HEK293T (cell line): Measurements from ENCODE around the gene CAPN9.

Experiments used
- CTCF ChIA-PET: fragments of 350-600 bp; formaldehyde crosslinking; extraction: SDS; loops from one replicate; lab custom pipeline; 2021; ENCODE audit warnings: antibody characterized with exemption, inconsistent platforms; lab: Yijun Ruan, JAX
- POLR2A ChIA-PET: fragments of 350-600 bp; formaldehyde crosslinking; extraction: SDS; loops from one replicate; lab custom pipeline; 2020; ENCODE audit warnings: antibody characterized with exemption, inconsistent platforms; lab: Yijun Ruan, JAX
- DNase-seq: peaks from one replicate; pipeline ENCODE4 v3.0.0; 2012; ENCODE audit warnings: mixed read lengths; ENCODE audit errors: extremely low spot score
- ARNT ChIP-seq: fragments of 450-650 bp; IDR thresholded peaks from 2 replicates; pipeline ENCODE4 v1.6.1; 2017; ENCODE audit warnings: mild to moderate bottlenecking
- BHLHE40 ChIP-seq: fragments of 450-650 bp; IDR thresholded peaks from 2 replicates; pipeline ENCODE4 v1.6.1; 2016; ENCODE audit warnings: mild to moderate bottlenecking, moderate library complexity, borderline replicate concordance
- CTBP1 ChIP-seq: fragments of 450-650 bp; IDR thresholded peaks from 2 replicates; pipeline ENCODE4 v1.6.1; 2016; ENCODE audit warnings: borderline replicate concordance
- ELF4 ChIP-seq: fragments of 450-650 bp; IDR thresholded peaks from 2 replicates; pipeline ENCODE4 v1.6.1; 2017; ENCODE audit warnings: antibody characterized with exemption
- FOXA1 ChIP-seq: fragments of 450-650 bp; IDR thresholded peaks from 2 replicates; pipeline ENCODE4 v1.6.1; 2016; ENCODE audit warnings: mild to moderate bottlenecking
- FOXK2 ChIP-seq: fragments of 450-650 bp; IDR thresholded peaks from 2 replicates; pipeline ENCODE4 v1.6.1; 2016; ENCODE audit warnings: mild to moderate bottlenecking
- FOXM1 ChIP-seq: fragments of 450-650 bp; IDR thresholded peaks from 2 replicates; pipeline ENCODE4 v1.6.1; 2017; ENCODE audit warnings: mild to moderate bottlenecking, borderline replicate concordance
- HDGF ChIP-seq: fragments of 450-650 bp; IDR thresholded peaks from 2 replicates; pipeline ENCODE4 v1.6.1; 2017; ENCODE audit warnings: antibody characterized with exemption, borderline replicate concordance
- L3MBTL2 ChIP-seq: fragments of 450-650 bp; conservative IDR thresholded peaks from 2 replicates; pipeline ENCODE4 v1.6.1; 2016; ENCODE audit warnings: mild to moderate bottlenecking
- LEF1 ChIP-seq: fragments of 450-650 bp; IDR thresholded peaks from 2 replicates; pipeline ENCODE4 v1.6.1; 2017; ENCODE audit warnings: mild to moderate bottlenecking, borderline replicate concordance
- NFRKB ChIP-seq: fragments of 450-650 bp; IDR thresholded peaks from 2 replicates; pipeline ENCODE4 v1.6.1; 2016; ENCODE audit warnings: mild to moderate bottlenecking, moderate library complexity
- PKNOX1 ChIP-seq: fragments of 450-650 bp; IDR thresholded peaks from 2 replicates; pipeline ENCODE4 v1.6.1; 2016
- SP1 ChIP-seq: fragments of 450-650 bp; IDR thresholded peaks from 2 replicates; pipeline ENCODE4 v1.6.1; 2017
- SUZ12 ChIP-seq: fragments of 450-650 bp; IDR thresholded peaks from 2 replicates; pipeline ENCODE4 v1.6.1; 2016; ENCODE audit warnings: mild to moderate bottlenecking
- TARDBP ChIP-seq: fragments of 450-650 bp; IDR thresholded peaks from 2 replicates; pipeline ENCODE4 v1.6.1; 2016
- ZNF384 ChIP-seq: fragments of 450-650 bp; IDR thresholded peaks from 2 replicates; pipeline ENCODE4 v1.6.1; 2016

Gene CAPN9

GRCh38 chr1:230701434-230701833, 45.8 kb upstream of the CAPN9 start:
- ChIA-PET CTCF (no interaction called here), POLR2A (no interaction called here)
- TF ChIP-seq ARNT: no peak
- no peak for TF ChIP-seq HDGF
- TF ChIP-seq NFRKB: no peak
- no peak for TF ChIP-seq LEF1
- TF ChIP-seq CTBP1: no peak
- no peak for TF ChIP-seq TARDBP
- no peak for TF ChIP-seq FOXK2
- TF ChIP-seq SP1: no peak
- TF ChIP-seq ELF4: no peak
- no peak for TF ChIP-seq FOXA1
- no peak for TF ChIP-seq ZNF384
- TF ChIP-seq BHLHE40: no peak
- TF ChIP-seq FOXM1: no peak
- no peak for TF ChIP-seq PKNOX1
- no peak for TF ChIP-seq SUZ12
- TF ChIP-seq L3MBTL2: no peak
- DNase-seq: no peak

- no peak for DNase-seq
- CTCF ChIA-PET: no interaction called here
- POLR2A ChIA-PET: no interaction called here
- TF ChIP-seq BHLHE40 (no peak), PKNOX1 (peak; percentile 90), HDGF (no peak)
These were observed 45.1 kb upstream of the CAPN9 start for GRCh38 chr1:230701895-230702768.

GRCh38 chr1:230702934-230703678, 44.1 kb upstream of the CAPN9 start:
- DNase-seq: no peak
- ChIA-PET POLR2A (no interaction called here), CTCF (no interaction called here)
- TF ChIP-seq L3MBTL2 (peak; percentile 29; the same call in 1 of the 2 replicates), ARNT (no peak), PKNOX1 (no peak), NFRKB (no peak), LEF1 (no peak), FOXK2 (no peak), FOXM1 (no peak), HDGF (0 out of 2 replicates have a peak, but pooled peaks have one; percentile 50), ZNF384 (no peak), FOXA1 (no peak)

- no peak for TF ChIP-seq PKNOX1
- no peak for TF ChIP-seq HDGF
- no peak for TF ChIP-seq BHLHE40
- no peak for TF ChIP-seq FOXK2
- TF ChIP-seq SP1: no peak
- no peak for TF ChIP-seq CTBP1
- CTCF ChIA-PET: no interaction called here
- DNase-seq: no peak
- POLR2A ChIA-PET: no interaction called here
These were observed 43.4 kb upstream of the CAPN9 start for GRCh38 chr1:230703679-230704385.

- ChIA-PET POLR2A (no interaction called here), CTCF (no interaction called here)
- no peak for DNase-seq
- TF ChIP-seq L3MBTL2: 0 out of 2 replicates have a peak, but pooled peaks have one; percentile 14
- no peak for TF ChIP-seq TARDBP
These were observed 42.4 kb upstream of the CAPN9 start for GRCh38 chr1:230704830-230705229.
